GM19468 (cell line): Measurements from ENCODE around the gene MST1R.

Experiments
- ATAC-seq: cut with Tn5 transposase; IDR thresholded peaks from one replicate; pipeline ENCODE4 v1.9.1; 2021; ENCODE audit warnings: mild to moderate bottlenecking, moderate library complexity, moderate number of reproducible peaks; ENCODE audit not compliant: unreplicated experiment; ENCODE audit errors: extremely low read depth

The MST1R gene

GRCh38 chr3:49844464-49845183 lies 59.0 kb downstream of the MST1R start:
- no peak for ATAC-seq

- no peak for ATAC-seq
These were observed 60.7 kb downstream of the MST1R start for GRCh38 chr3:49842843-49843517.

- ATAC-seq, result no peak
These were observed 61.9 kb downstream of the MST1R start for GRCh38 chr3:49841806-49842205.

GRCh38 chr3:49841126-49841696 lies 62.5 kb downstream of the MST1R start:
- ATAC-seq, result no peak

- ATAC-seq, result no peak
These were observed 63.3 kb downstream of the MST1R start for GRCh38 chr3:49840388-49840787.

GRCh38 chr3:49839193-49839809 lies 64.4 kb downstream of the MST1R start:
- ATAC-seq, result no peak
